NB4 (cell line): ENCODE results near the gene B9D1.

Experiments used
- POLR2A ChIP-seq: IDR thresholded peaks from 2 replicates; pipeline ENCODE4 v1.6.1; 2011; ENCODE audit warnings: mild to moderate bottlenecking; ENCODE audit not compliant: insufficient read length; ENCODE audit errors: extremely low read depth
- TF ChIP-seq, protein P1 (sequence below): IDR thresholded peaks from one replicate; pipeline ENCODE4 v1.5.1; 2012; ENCODE audit warnings: low read depth, low read length

DNA sequence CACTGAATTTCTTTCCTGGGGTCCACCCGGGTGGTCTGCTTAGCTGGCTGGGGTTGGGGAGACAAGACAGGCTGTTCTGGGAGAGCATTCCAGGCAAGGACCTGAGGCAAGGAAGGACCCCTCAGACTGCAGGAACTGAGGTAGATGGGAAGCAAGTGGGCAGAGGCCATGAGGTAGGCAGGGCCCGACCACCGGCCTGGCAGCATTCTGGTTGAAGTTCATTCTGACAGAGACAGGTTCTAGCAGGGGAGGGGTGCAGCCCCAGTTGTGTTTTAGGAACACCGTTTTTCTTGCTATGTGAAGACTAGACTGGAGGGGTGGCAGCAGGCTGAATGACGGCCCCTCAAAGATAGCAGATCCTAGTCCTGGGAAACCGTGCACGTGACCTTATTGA is 17.5 kb downstream of the B9D1 start:
- no peak for TF ChIP-seq POLR2A
- TF ChIP-seq, protein P1, sequence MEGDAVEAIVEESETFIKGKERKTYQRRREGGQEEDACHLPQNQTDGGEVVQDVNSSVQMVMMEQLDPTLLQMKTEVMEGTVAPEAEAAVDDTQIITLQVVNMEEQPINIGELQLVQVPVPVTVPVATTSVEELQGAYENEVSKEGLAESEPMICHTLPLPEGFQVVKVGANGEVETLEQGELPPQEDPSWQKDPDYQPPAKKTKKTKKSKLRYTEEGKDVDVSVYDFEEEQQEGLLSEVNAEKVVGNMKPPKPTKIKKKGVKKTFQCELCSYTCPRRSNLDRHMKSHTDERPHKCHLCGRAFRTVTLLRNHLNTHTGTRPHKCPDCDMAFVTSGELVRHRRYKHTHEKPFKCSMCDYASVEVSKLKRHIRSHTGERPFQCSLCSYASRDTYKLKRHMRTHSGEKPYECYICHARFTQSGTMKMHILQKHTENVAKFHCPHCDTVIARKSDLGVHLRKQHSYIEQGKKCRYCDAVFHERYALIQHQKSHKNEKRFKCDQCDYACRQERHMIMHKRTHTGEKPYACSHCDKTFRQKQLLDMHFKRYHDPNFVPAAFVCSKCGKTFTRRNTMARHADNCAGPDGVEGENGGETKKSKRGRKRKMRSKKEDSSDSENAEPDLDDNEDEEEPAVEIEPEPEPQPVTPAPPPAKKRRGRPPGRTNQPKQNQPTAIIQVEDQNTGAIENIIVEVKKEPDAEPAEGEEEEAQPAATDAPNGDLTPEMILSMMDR = no peak
